HG02852 (cell line): ENCODE results near the gene DIRAS3.
"Not testable (repeated sequence)": the region's sequence is repeated elsewhere in the genome, so short reads cannot be mapped to it uniquely, and the experiment has no call there.

Source experiments
- ATAC-seq: cut with Tn5 transposase; IDR thresholded peaks from one replicate; pipeline ENCODE4 v1.9.1; 2021; ENCODE audit warnings: mild to moderate bottlenecking, moderate library complexity; ENCODE audit not compliant: unreplicated experiment

DIRAS3 gene, protein sequence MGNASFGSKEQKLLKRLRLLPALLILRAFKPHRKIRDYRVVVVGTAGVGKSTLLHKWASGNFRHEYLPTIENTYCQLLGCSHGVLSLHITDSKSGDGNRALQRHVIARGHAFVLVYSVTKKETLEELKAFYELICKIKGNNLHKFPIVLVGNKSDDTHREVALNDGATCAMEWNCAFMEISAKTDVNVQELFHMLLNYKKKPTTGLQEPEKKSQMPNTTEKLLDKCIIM

DNA sequence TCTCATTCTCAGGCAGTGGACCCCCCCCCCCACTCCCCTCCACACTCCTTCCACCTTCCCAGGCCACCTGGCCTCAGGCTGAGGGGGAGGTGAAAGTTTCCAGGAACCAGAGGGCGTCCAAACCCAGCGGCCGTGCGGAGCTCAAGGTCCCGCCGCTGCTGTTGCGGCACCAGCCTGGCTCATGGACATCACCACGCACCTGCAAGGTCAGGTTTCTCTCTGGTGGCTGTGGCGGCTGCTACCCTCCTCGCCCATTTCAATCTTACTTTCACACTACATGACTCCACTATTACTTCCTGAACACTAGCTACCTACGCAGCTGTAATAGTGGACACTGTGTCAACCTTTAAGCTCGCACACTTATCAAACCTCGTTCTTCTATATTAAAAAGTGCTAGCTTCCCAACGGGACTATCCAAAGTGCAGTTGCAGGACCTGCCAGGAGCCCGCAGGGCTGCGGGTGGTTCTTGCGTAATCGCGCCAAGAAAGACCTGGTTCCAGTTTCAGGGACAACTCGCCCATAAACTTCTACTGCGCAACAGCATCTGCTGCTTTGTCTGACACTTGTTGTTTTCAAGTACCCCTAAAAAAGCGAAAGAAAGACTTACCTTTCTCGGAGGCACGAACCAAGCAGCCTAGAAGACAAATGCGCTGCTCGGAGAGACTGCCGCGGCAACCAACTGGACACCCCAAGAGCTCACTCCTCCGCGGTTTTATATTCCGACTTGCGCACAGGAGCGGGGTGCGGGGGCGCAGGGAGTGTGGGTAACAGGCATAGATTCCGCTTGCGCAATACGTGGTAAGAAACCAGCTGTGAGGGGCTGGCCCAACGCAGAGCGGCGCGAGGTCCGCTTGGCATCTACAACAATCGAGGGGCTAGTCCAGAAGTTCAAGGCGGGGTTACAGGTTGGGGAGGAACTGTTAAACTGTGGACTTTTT is at the start of gene DIRAS3:
Gene DIRAS3, minus strand, starts transcription at position 687 of the 938 bp plus-strand sequence. CDS start 3,330 bp downstream, outside the sequence.
- no peak for ATAC-seq

DNA sequence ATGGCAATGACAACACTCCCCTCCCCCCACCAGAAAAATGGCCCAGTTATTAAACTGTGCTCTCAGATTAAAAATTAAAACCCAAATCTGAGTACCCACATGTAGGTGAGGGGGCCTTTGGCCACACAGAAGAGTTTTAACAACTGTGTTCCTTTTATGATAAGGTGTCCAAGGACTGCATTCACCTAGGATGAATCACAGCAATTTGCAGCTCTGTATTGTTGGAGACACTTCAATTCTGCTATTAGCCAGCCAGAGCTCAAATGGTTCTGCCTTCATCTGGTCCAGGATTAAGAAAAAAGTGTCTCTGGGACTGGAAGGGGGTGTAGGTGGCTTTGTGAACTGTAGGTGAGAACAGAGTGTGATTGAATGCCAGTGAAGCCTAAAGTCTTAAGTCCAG is 43.3 kb upstream of the DIRAS3 start:
- ATAC-seq: no peak

- no peak for ATAC-seq
These were observed 36.8 kb upstream of the DIRAS3 start for GRCh38 chr1:68087184-68087583.

DNA sequence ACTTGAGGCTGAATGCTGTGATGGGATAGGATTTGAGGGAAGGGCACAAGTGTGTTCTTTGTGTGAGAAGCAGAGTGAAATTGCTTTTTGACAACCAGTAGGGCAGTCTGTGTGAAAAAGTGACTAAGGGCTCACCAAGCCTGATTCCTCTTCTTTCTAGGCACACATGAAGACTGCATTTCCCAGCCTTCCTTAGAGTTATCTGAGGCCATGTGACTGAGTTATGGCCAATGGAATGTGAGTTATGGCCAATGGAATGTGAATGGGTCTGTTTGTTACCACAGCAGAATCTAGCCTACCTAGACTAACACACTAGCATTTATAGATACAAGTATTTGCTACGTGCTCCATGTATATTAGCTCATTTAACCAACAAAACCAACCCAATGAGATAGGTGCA is 35.3 kb upstream of the DIRAS3 start:
- ATAC-seq: no peak

DNA sequence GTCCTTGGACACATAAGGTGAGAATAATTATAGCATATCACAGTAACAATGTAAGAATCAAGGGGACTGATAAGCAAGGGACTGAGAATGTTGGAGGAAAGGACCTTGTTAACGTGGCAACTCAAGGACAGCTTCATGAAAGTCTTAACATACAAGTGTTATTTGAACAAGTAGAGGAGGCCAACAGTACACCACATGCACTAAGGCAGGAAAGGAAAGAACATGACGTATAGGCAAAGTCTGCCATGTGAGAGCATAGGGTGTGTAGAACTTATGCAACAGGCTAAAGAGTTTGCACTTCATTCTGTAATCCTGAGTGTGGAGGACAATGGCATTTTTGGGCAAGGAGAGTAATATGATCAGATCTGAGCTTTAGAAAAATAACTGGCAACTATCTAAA is 33.3 kb upstream of the DIRAS3 start:
- no peak for ATAC-seq

DNA sequence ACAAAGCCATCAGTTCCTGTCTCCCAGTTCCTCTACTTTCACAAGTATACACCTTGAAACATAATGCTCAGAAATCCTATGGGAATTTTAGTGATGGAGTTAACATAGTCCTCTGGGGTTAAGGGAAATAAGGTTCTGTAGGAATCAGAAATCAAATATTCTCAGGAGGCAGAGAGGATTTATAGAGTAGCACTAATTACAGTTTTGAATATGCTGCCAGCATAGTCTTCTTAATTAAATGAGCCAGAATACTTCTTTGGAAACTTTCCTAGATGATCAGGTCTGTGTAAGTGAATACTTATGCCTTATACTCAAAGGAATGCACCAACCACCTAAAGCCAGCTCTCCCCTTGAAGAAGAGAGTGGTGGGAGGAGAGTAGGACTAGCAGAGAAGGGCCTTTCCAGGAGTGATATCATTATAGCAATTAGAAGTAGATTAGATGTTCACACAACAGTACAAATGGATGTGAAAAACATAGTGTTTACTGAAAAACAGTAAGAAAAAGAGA is 31.4 kb upstream of the DIRAS3 start:
- no peak for ATAC-seq

GRCh38 chr1:68078647-68079046 is 28.2 kb upstream of the DIRAS3 start:
- no peak for ATAC-seq

GRCh38 chr1:68074472-68074871 is 24.0 kb upstream of the DIRAS3 start:
- no peak for ATAC-seq

GRCh38 chr1:68065766-68066165 is 15.3 kb upstream of the DIRAS3 start:
- ATAC-seq: no peak

- ATAC-seq: not testable (repeated sequence)
These were observed 7.6 kb upstream of the DIRAS3 start for GRCh38 chr1:68058053-68058452.

DNA sequence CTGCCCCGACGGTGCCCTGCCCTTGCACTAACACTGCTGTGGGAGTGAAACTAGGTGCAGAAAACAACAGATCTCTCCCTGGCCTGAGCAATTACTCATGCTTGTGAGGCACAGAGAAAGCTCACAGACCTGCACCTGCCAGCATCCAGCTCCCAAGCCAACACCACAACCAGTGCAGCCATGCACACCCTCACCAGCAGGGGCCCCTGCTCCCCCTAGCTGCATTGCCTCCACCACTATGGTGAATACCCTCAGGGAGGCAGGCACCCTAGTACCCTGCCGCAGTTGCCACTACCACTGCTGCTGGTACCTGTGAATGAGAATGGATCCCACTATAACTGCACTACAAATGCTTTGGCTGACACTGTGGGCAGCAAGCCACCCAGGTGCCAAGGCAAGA is 7.1 kb upstream of the DIRAS3 start:
- ATAC-seq: no peak

DNA sequence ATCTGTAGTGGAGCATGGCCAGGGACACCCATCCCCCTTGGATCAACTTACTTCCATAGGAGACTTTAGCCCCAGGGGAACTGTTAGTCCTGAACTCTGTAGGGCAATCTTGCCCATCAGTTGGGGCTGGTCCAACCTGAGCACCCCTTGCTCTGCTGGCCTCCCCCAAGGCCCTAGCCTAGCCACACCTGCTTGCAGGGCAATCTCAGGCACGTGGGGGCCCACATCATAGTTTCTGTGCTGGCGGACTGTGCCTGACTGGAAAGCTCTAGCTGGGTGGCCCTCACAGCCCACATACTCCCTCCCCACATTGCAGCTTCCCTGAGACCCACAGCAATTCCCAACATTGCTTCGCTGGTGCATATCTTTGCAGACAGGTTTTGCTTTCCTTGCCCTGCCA is 6.6 kb upstream of the DIRAS3 start:
- no peak for ATAC-seq

GRCh38 chr1:68051475-68051874 is 1.0 kb upstream of the DIRAS3 start:
- ATAC-seq: no peak

- ATAC-seq: no peak
These were observed 2.8 kb downstream of the DIRAS3 start for GRCh38 chr1:68047659-68048026.

- no peak for ATAC-seq
These were observed 3.4 kb downstream of the DIRAS3 start for GRCh38 chr1:68046885-68047658.

GRCh38 chr1:68046423-68046822 is 4.0 kb downstream of the DIRAS3 start:
- no peak for ATAC-seq

GRCh38 chr1:68045511-68046180 is 4.8 kb downstream of the DIRAS3 start:
- no peak for ATAC-seq

DNA sequence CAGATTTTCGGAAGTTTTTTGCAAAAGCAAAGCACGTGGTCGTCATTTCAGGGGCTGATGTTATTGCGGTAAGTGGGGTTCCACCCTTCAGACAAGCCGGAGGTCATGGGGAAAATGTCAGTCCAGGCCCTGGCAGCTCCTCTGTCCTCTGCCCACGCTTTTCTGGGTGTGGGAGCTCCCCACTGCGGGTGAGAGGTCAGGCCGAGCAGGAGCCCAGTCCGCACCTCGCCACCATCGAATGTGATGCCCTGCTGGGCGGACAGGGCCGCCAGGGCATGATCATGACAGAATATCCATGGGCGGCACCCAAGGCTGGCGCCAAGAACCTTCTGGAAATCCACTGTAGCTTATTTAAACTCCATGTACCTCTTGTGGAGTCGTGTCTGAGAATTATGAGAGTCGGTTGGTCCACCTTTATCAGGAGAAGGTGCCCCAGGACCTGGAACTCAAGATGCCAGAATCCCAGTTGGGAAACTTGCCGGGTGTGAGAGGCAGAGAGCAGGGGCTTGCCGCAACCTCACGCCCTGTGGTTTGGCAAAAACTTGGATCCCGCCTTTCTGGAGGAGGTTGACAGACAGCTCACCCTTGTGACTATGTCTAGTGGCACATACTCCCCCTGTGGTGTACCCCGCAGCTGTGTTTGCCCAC is 6.9 kb downstream of the DIRAS3 start:
- ATAC-seq: no peak

DNA sequence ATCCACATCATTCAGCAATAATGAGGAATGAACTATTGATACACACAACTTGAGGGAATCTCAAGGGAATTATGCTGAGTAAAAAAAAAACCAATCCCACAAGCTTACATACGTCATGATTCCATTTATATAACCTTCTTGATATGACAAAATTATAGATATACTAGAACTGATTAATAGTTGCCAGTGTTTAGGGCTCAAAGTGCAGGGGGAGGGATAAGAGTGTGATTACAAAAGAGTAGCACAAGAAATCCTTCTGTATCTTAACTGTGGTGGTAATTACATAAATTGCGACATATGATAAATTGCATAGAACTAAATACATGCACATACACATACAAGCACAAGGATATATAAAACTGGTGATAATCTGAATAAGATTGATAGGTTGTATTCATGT is 13.5 kb downstream of the DIRAS3 start:
- ATAC-seq: no peak

- no peak for ATAC-seq
These were observed 21.0 kb downstream of the DIRAS3 start for GRCh38 chr1:68029444-68029843.
